ENCODE results near the gene FAM193A.

- TF ChIP-seq CTCF (IDR thresholded peaks at IDR 0.05) (no peak), POLR2A (IDR thresholded peaks at IDR 0.05) (no peak)
Measured at GRCh38 chr4:2537011-2537830, 774 bp downstream of the FAM193A start.
